PC-9 (cell line): ENCODE results near the gene ZSCAN5B. TPM values are rescaled to one million over a fixed set of nuclear protein-coding genes. Genes with fewer than 3 reads are reported as not detected.
"Not testable (repeated sequence)": the region's sequence is repeated elsewhere in the genome, so short reads cannot be mapped to it uniquely, and the experiment has no call there.

Experiments
- BruUV-seq: library from RNA; stranded (reverse); fragments of 400-500 nt; replicated peaks from 2 replicates; lab custom pipeline; 2021; lab: Mats Ljungman, UMichigan
- CTCF ChIA-PET: fragments of 300-600 bp; sonication (Branson Sonifier 250); formaldehyde crosslinking; loops from one replicate; lab custom pipeline; 2022; ENCODE audit warnings: antibody characterized with exemption; lab: Charles Lee
- POLR2A ChIA-PET: fragments of 300-600 bp; sonication (Branson Sonifier 250); formaldehyde crosslinking; loops from one replicate; lab custom pipeline; 2022; ENCODE audit warnings: antibody characterized with exemption; ENCODE audit not compliant: unreplicated experiment; lab: Charles Lee
- DNase-seq, 2 experiments: peaks; one replicate each; pipeline versions ENCODE4 v3.0.0 to v3.0.0-alpha.2; 2015 to 2022; ENCODE audit warnings: mixed read lengths in 1 of 2
- H2AFZ ChIP-seq: fragments of 200-600 bp; sonication (generic); 2 replicates; pipeline ENCODE4 v1.8.1; 2017; ENCODE audit warnings: antibody characterized with exemption
- H3F3A ChIP-seq: fragments of 200-600 bp; sonication (generic); 2 replicates; pipeline ENCODE4 v1.8.1; 2017; ENCODE audit warnings: antibody characterized with exemption, mild to moderate bottlenecking, low read depth; ENCODE audit not compliant: insufficient read depth
- H3K27ac ChIP-seq: fragments of 200-600 bp; sonication (generic); 2 replicates; pipeline ENCODE4 v1.6.1; 2016; ENCODE audit warnings: mixed run types
- H3K27me3 ChIP-seq: fragments of 200-600 bp; sonication (generic); 2 replicates; pipeline ENCODE4 v1.6.1; 2016; ENCODE audit warnings: low read depth, mixed run types; ENCODE audit not compliant: insufficient read depth
- H3K36me3 ChIP-seq: fragments of 200-600 bp; sonication (generic); 2 replicates; pipeline ENCODE4 v1.6.1; 2016; ENCODE audit warnings: low read depth, mixed run types
- H3K4me1 ChIP-seq: fragments of 200-600 bp; sonication (generic); replicated peaks from 2 replicates; pipeline ENCODE4 v1.6.1; 2016; ENCODE audit warnings: mixed run types; ENCODE audit not compliant: insufficient read depth
- H3K4me2 ChIP-seq: fragments of 200-600 bp; sonication (generic); 2 replicates; pipeline ENCODE4 v1.6.1; 2017; ENCODE audit warnings: mixed run types
- H3K4me3 ChIP-seq: fragments of 200-600 bp; sonication (generic); 2 replicates; pipeline ENCODE4 v1.6.1; 2016; ENCODE audit warnings: mixed run types
- H3K79me2 ChIP-seq: fragments of 200-600 bp; sonication (generic); 2 replicates; pipeline ENCODE4 v1.6.1; 2017; ENCODE audit warnings: low read depth, mixed run types
- H3K9me2 ChIP-seq: fragments of 200-600 bp; sonication (generic); 2 replicates; pipeline ENCODE4 v1.8.1; 2017; ENCODE audit warnings: mild to moderate bottlenecking; ENCODE audit not compliant: insufficient read depth
- H3K9me3 ChIP-seq: fragments of 200-600 bp; sonication (generic); 2 replicates; pipeline ENCODE4 v1.8.1; 2016; ENCODE audit warnings: low read depth; ENCODE audit not compliant: insufficient read depth
- H4K20me1 ChIP-seq: fragments of 200-600 bp; sonication (generic); 2 replicates; pipeline ENCODE4 v1.8.1; 2017; ENCODE audit not compliant: insufficient read depth
- EZH2 ChIP-seq: fragments of 200-600 bp; sonication (generic); IDR thresholded peaks from 2 replicates; pipeline ENCODE4 v1.8.0; 2017; ENCODE audit warnings: antibody characterized with exemption, low read depth
- intact Hi-C: fragments of 100-400 bp; cut with micrococcal nuclease; formaldehyde crosslinking; loops from one replicate; pipeline ENCODE4 v1.10.0; 2022; ENCODE audit not compliant: unreplicated experiment
- total RNA-seq: library from RNA; stranded (reverse); gene quantifications from 2 replicates; pipeline ENCODE4 v1.2.3, GENCODE V29; 2021
- TF ChIP-seq, protein P1 (sequence below): fragments of 200-600 bp; sonication (generic); conservative IDR thresholded peaks from 2 replicates; pipeline ENCODE4 v1.6.1; 2017; ENCODE audit warnings: mixed run types, antibody characterized with exemption, mild to moderate bottlenecking, moderate library complexity

The ZSCAN5B gene
- total RNA-seq, 1 experiment from 2014 or later: not detected

DNA sequence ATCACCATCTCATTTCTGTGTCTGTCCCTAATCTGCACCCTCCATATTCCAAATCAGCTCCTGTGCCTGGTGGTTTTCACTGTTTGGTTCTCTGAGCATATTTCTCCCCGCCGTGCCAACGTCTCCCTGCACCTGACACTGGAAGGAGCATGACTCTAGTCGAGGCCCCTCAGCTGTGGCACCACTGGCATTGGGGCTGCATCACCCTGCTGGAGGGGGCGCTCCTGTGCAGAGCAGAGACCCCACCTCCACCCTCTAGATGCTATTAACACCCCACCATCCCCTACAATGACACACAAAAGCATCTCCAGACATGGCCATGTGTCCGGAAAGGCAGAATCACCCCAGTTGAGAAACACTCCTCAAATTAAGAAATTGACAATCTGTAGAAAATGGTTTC, 25.3 kb upstream of the ZSCAN5B start:
- TF ChIP-seq, protein P1, sequence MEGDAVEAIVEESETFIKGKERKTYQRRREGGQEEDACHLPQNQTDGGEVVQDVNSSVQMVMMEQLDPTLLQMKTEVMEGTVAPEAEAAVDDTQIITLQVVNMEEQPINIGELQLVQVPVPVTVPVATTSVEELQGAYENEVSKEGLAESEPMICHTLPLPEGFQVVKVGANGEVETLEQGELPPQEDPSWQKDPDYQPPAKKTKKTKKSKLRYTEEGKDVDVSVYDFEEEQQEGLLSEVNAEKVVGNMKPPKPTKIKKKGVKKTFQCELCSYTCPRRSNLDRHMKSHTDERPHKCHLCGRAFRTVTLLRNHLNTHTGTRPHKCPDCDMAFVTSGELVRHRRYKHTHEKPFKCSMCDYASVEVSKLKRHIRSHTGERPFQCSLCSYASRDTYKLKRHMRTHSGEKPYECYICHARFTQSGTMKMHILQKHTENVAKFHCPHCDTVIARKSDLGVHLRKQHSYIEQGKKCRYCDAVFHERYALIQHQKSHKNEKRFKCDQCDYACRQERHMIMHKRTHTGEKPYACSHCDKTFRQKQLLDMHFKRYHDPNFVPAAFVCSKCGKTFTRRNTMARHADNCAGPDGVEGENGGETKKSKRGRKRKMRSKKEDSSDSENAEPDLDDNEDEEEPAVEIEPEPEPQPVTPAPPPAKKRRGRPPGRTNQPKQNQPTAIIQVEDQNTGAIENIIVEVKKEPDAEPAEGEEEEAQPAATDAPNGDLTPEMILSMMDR: no peak
- no peak overlapping the region for H2AFZ ChIP-seq
- intact Hi-C loops: no loop called here
- ChIA-PET POLR2A (no interaction called here), CTCF (no interaction called here)
- H3K27me3 ChIP-seq: no peaks in the 10 kb centered on the region
- DNase-seq: no peak
- no peaks in the 10 kb centered on the region for H3K4me1 ChIP-seq
- H3K27ac ChIP-seq: no peak overlapping the region
- H3K9me2 ChIP-seq: no peaks in the 10 kb centered on the region
- H3F3A ChIP-seq: no peaks in the 10 kb centered on the region
- H3K4me2 ChIP-seq: no peak overlapping the region
- no peaks in the 10 kb centered on the region for H3K79me2 ChIP-seq
- no TSS peak for BruUV-seq
- no peak overlapping the region for H3K4me3 ChIP-seq
- no peaks in the 10 kb centered on the region for H3K36me3 ChIP-seq
- H3K9me3 ChIP-seq: no peaks in the 10 kb centered on the region
- no peaks in the 10 kb centered on the region for H4K20me1 ChIP-seq

DNA sequence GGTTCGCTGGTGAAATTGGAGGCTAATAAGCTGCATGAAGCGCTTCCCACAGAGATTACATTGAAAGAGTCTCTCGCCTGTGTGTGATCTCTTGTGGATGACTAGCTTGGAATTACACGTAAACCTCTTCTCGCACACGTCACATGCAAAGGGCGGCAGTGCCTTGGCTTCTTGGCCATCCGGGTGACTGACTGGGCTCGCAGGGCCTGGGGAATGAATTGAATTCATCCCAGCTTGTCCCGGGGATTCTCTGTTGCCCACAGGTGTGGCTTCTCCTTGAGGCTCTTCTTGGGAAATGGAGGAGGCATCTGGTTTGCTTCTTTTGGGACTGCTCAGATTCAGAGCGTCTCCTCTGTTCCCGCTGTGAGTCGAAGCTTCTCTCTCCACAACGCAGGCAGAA, 24.3 kb upstream of the ZSCAN5B start:
- BruUV-seq: no TSS peak

DNA sequence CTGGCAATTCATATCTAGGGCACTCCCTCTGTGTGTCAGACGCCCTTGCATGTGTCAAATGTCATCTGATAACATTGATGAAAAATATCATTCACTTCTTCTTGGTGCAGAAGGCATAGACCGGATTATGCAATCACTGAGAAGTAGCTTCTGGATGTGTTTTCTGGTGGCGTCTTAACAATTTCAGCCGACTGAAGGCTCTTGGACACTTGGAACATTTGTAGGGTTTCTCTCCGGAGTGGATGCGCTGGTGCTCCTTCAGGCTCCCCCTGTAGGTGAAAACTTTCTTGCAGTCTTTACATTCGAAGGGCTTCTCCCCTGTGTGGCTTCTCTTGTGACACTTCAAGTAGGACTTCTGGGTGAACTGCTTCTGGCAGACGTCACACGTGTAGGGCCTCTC, 23.9 kb upstream of the ZSCAN5B start:
- H4K20me1 ChIP-seq, BruUV-seq, H3K27ac ChIP-seq, POLR2A ChIA-PET, intact Hi-C loops, H3F3A ChIP-seq, H3K9me2 ChIP-seq, H3K4me2 ChIP-seq, H3K9me3 ChIP-seq, H2AFZ ChIP-seq, DNase-seq, CTCF ChIA-PET, H3K4me1 ChIP-seq, H3K79me2 ChIP-seq, H3K4me3 ChIP-seq, H3K36me3 ChIP-seq, H3K27me3 ChIP-seq: not testable (repeated sequence)

More for the DNA sequence above, 24.3 kb upstream of the ZSCAN5B start:
- Histone ChIP-seq H3K4me2 (no peak overlapping the region), H3K9me2 (no peaks in the 10 kb centered on the region), H3K4me1 (no peaks in the 10 kb centered on the region), H4K20me1 (no peaks in the 10 kb centered on the region), H3F3A (no peaks in the 10 kb centered on the region), H2AFZ (no peak overlapping the region), H3K79me2 (no peaks in the 10 kb centered on the region), H3K36me3 (no peaks in the 10 kb centered on the region), H3K27me3 (no peaks in the 10 kb centered on the region), H3K9me3 (no peaks in the 10 kb centered on the region), H3K27ac (no peak overlapping the region), H3K4me3 (no peak overlapping the region)
- TF ChIP-seq, protein P1: no peak
- TF ChIP-seq EZH2: no peak
- no peak for DNase-seq
- intact Hi-C loops: no loop called here
- ChIA-PET POLR2A (no interaction called here), CTCF (no interaction called here)

DNA sequence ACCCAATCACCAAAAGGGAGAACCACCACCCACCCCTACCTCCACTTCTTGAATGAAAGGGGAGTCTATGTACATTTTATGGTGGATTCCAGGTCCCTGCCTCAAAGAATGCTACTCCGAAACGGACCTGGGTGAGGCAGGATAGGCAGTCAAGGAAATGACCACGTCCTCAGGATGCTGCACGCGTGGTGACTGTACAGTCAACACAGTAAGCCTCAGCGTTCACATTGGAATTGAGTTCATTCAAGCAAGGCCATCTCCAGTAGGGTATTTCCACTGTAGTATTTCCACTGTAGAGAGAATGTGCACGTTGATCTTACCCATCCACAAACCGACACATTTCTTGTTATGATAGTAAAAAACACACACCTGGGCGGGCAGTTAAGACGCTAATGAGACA, 21.4 kb upstream of the ZSCAN5B start:
- BruUV-seq: no TSS peak
- intact Hi-C loops: no loop called here
- H3F3A ChIP-seq: no peaks in the 10 kb centered on the region
- POLR2A ChIA-PET: no interaction called here
- H3K9me3 ChIP-seq: no peaks in the 10 kb centered on the region
- DNase-seq: no peak
- no peaks in the 10 kb centered on the region for H3K36me3 ChIP-seq
- H3K4me1 ChIP-seq: no peaks in the 10 kb centered on the region
- no peaks in the 10 kb centered on the region for H4K20me1 ChIP-seq
- CTCF ChIA-PET: no interaction called here
- H2AFZ ChIP-seq: no peak overlapping the region
- no peak overlapping the region for H3K4me3 ChIP-seq
- H3K4me2 ChIP-seq: no peak overlapping the region
- TF ChIP-seq, protein P1: no peak
- TF ChIP-seq EZH2: no peak
- peaks cover 13% of the 10 kb centered on the region for H3K27me3 ChIP-seq
- H3K27ac ChIP-seq: no peak overlapping the region
- H3K9me2 ChIP-seq: no peaks in the 10 kb centered on the region
- H3K79me2 ChIP-seq: no peaks in the 10 kb centered on the region
